HepG2 (cell line): ENCODE results near the gene LILRB2. TPM values are rescaled to one million over a fixed set of nuclear protein-coding genes. Genes with fewer than 3 reads are reported as not detected.

Experiments
- CREB3 ChIP-seq: sonication (generic); formaldehyde crosslinking; IDR thresholded peaks from 2 replicates; pipeline ENCODE4 v1.5.0; 2020; ENCODE audit warnings: missing genetic modification reagents
- KDM5A ChIP-seq: fragments of 200-600 bp; sonication (generic); IDR thresholded peaks from 2 replicates; pipeline ENCODE4 v1.7.0; 2018; ENCODE audit warnings: antibody characterized with exemption, mild to moderate bottlenecking, low read length, borderline replicate concordance
- MAF1 ChIP-seq: sonication (generic); formaldehyde crosslinking; IDR thresholded peaks from 2 replicates; pipeline ENCODE4 v1.5.0; 2020; ENCODE audit warnings: missing genetic modification reagents, borderline replicate concordance
- MED13 ChIP-seq: sonication (generic); formaldehyde crosslinking; IDR thresholded peaks from 2 replicates; pipeline ENCODE4 v1.5.0; 2020; ENCODE audit warnings: missing genetic modification reagents
- MIER3 ChIP-seq: IDR thresholded peaks from 2 replicates; pipeline ENCODE4 v1.6.1; 2016; ENCODE audit warnings: missing compliant biosample characterization, borderline replicate concordance
- STAG1 ChIP-seq: sonication (generic); formaldehyde crosslinking; IDR thresholded peaks from 2 replicates; pipeline ENCODE4 v1.4.0; 2020; ENCODE audit warnings: missing genetic modification reagents
- TSC22D2 ChIP-seq: sonication (generic); formaldehyde crosslinking; IDR thresholded peaks from 2 replicates; pipeline ENCODE4 v1.5.1; 2020; ENCODE audit warnings: missing genetic modification reagents, mild to moderate bottlenecking, borderline replicate concordance
- ZNF138 ChIP-seq: sonication (generic); formaldehyde crosslinking; IDR thresholded peaks from 2 replicates; pipeline ENCODE4 v1.5.0; 2020; ENCODE audit warnings: mild to moderate bottlenecking, low read depth, missing genetic modification reagents
- ZNF263 ChIP-seq: sonication (generic); formaldehyde crosslinking; IDR thresholded peaks from 2 replicates; pipeline ENCODE4 v1.4.0; 2020; ENCODE audit warnings: missing genetic modification reagents
- ZNF264 ChIP-seq: sonication (generic); formaldehyde crosslinking; IDR thresholded peaks from 2 replicates; pipeline ENCODE4 v1.4.0; 2020; ENCODE audit warnings: missing genetic modification reagents
- ZNF546 ChIP-seq: sonication (generic); formaldehyde crosslinking; conservative IDR thresholded peaks from 2 replicates; pipeline ENCODE4 v1.8.1; 2023; ENCODE audit warnings: mild to moderate bottlenecking, missing genetic modification reagents
- ZSCAN12 ChIP-seq: sonication (generic); formaldehyde crosslinking; IDR thresholded peaks from 2 replicates; pipeline ENCODE4 v1.9.0; 2021; ENCODE audit warnings: mild to moderate bottlenecking, missing genetic modification reagents
- ZSCAN25 ChIP-seq: sonication (generic); formaldehyde crosslinking; IDR thresholded peaks from 2 replicates; pipeline ENCODE4 v1.8.0; 2022; ENCODE audit warnings: mild to moderate bottlenecking, missing genetic modification reagents
- polyA plus RNA-seq, 8 experiments: library from polyadenylated mRNA; depleted of rRNA in 3 of 8; stranded (reverse) in 7 of 8; unstranded in 1 of 8; fragments of >200 nt; fragmentation: Illumina TruSeq in 4 of 8; extraction: Trizol in 4 of 8; gene quantifications; 2 replicates each; pipeline versions ENCODE4 v1.2.1 to v1.2.3, GENCODE V29; 2011 to 2016; ENCODE audit warnings: low read depth in 4 of 8, missing spikeins in 1 of 8, mixed read lengths in 1 of 8; ENCODE audit not compliant: insufficient read depth in 1 of 8
- total RNA-seq, 5 experiments: library from RNA; depleted of rRNA; stranded (reverse); fragments of >200 nt; fragmentation: Illumina TruSeq; extraction: Trizol; gene quantifications; 2 replicates each; pipeline ENCODE4 v1.2.3, GENCODE V29; 2016; ENCODE audit warnings: low read depth in 1 of 5
- TF ChIP-seq, protein P1 (sequence below): sonication (generic); formaldehyde crosslinking; IDR thresholded peaks from 2 replicates; pipeline ENCODE4 v1.5.0; 2020; ENCODE audit warnings: mild to moderate bottlenecking, missing genetic modification reagents, borderline replicate concordance
- TF ChIP-seq, protein P2 (sequence below): sonication (generic); formaldehyde crosslinking; IDR thresholded peaks from 2 replicates; pipeline ENCODE4 v1.5.1; 2020; ENCODE audit warnings: missing genetic modification reagents, mild to moderate bottlenecking, borderline replicate concordance
- TF ChIP-seq, protein P3 (sequence below): sonication (generic); formaldehyde crosslinking; IDR thresholded peaks from 2 replicates; pipeline ENCODE4 v1.4.0; 2020; ENCODE audit warnings: missing genetic modification reagents

LILRB2 gene
- total and polyA plus RNA-seq, 2 of the 13 experiments (the other 11 are each of a cell fraction or from before 2014, with no cell fraction given): not detected

DNA sequence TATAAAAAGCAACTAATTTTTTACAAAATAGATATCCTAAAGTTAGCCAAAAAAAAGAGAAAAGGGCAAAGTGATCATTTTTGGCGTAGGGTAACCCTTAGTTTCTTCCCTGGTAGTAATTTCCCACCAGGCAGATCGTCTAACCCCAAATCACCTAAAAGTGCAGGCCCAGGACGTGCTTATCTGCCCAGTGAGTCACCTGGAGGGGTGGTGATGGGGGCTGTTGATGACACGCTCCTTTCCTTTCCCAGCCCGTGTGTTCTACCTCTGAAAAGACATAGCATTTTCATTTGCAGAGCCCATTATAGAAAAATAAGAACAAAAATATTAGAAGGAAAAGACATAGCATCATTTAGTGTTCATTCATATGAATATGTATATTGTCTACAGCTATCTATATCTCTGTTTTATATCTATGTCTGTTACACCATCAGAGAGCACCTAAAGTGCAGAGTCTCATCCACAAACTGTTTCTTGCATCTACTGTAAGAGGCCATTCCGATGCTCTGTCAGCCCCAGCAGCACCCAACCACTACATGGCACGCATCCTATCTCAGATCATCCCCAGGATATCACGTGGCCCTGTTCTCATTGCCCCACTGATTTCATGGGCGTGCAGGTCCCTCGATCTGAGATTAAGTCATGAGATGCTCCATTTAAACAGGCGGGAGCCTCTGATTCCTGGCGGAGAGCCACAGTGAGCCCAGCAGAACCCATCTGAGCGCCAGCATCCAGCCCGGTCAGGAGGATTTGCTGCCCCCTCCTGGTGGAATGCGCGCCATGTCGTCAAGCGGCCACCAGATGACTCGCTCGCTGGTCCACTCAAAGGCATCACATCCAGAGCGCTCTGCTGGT, 49.6 kb downstream of the LILRB2 start (continued):
- TF ChIP-seq, protein P1, sequence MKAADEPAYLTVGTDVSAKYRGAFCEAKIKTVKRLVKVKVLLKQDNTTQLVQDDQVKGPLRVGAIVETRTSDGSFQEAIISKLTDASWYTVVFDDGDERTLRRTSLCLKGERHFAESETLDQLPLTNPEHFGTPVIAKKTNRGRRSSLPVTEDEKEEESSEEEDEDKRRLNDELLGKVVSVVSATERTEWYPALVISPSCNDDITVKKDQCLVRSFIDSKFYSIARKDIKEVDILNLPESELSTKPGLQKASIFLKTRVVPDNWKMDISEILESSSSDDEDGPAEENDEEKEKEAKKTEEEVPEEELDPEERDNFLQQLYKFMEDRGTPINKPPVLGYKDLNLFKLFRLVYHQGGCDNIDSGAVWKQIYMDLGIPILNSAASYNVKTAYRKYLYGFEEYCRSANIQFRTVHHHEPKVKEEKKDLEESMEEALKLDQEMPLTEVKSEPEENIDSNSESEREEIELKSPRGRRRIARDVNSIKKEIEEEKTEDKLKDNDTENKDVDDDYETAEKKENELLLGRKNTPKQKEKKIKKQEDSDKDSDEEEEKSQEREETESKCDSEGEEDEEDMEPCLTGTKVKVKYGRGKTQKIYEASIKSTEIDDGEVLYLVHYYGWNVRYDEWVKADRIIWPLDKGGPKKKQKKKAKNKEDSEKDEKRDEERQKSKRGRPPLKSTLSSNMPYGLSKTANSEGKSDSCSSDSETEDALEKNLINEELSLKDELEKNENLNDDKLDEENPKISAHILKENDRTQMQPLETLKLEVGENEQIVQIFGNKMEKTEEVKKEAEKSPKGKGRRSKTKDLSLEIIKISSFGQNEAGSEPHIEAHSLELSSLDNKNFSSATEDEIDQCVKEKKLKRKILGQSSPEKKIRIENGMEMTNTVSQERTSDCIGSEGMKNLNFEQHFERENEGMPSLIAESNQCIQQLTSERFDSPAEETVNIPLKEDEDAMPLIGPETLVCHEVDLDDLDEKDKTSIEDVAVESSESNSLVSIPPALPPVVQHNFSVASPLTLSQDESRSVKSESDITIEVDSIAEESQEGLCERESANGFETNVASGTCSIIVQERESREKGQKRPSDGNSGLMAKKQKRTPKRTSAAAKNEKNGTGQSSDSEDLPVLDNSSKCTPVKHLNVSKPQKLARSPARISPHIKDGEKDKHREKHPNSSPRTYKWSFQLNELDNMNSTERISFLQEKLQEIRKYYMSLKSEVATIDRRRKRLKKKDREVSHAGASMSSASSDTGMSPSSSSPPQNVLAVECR: peak; percentile 44; the same call in 1 of the 2 replicates
- TF ChIP-seq ZSCAN12 (CRISPR knock-in tag) (no peak), STAG1 (CRISPR knock-in tag) (peak; percentile 97), TSC22D2 (no peak), ZNF264 (no peak), ZNF546 (CRISPR knock-in tag) (no peak), ZNF263 (CRISPR knock-in tag) (no peak), CREB3 (no peak), ZSCAN25 (CRISPR knock-in tag) (peak; percentile 43; the same call in 1 of the 2 replicates), MIER3 (CRISPR knock-in tag) (no peak), KDM5A (no peak), MAF1 (CRISPR knock-in tag) (no peak), ZNF138 (CRISPR knock-in tag) (no peak), MED13 (CRISPR knock-in tag) (no peak)
- TF ChIP-seq, protein P2, sequence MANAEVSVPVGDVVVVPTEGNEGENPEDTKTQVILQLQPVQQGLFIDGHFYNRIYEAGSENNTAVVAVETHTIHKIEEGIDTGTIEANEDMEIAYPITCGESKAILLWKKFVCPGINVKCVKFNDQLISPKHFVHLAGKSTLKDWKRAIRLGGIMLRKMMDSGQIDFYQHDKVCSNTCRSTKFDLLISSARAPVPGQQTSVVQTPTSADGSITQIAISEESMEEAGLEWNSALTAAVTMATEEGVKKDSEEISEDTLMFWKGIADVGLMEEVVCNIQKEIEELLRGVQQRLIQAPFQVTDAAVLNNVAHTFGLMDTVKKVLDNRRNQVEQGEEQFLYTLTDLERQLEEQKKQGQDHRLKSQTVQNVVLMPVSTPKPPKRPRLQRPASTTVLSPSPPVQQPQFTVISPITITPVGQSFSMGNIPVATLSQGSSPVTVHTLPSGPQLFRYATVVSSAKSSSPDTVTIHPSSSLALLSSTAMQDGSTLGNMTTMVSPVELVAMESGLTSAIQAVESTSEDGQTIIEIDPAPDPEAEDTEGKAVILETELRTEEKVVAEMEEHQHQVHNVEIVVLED (CRISPR knock-in tag): peak; percentile 46; the same call in 1 of the 2 replicates
- TF ChIP-seq, protein P3, sequence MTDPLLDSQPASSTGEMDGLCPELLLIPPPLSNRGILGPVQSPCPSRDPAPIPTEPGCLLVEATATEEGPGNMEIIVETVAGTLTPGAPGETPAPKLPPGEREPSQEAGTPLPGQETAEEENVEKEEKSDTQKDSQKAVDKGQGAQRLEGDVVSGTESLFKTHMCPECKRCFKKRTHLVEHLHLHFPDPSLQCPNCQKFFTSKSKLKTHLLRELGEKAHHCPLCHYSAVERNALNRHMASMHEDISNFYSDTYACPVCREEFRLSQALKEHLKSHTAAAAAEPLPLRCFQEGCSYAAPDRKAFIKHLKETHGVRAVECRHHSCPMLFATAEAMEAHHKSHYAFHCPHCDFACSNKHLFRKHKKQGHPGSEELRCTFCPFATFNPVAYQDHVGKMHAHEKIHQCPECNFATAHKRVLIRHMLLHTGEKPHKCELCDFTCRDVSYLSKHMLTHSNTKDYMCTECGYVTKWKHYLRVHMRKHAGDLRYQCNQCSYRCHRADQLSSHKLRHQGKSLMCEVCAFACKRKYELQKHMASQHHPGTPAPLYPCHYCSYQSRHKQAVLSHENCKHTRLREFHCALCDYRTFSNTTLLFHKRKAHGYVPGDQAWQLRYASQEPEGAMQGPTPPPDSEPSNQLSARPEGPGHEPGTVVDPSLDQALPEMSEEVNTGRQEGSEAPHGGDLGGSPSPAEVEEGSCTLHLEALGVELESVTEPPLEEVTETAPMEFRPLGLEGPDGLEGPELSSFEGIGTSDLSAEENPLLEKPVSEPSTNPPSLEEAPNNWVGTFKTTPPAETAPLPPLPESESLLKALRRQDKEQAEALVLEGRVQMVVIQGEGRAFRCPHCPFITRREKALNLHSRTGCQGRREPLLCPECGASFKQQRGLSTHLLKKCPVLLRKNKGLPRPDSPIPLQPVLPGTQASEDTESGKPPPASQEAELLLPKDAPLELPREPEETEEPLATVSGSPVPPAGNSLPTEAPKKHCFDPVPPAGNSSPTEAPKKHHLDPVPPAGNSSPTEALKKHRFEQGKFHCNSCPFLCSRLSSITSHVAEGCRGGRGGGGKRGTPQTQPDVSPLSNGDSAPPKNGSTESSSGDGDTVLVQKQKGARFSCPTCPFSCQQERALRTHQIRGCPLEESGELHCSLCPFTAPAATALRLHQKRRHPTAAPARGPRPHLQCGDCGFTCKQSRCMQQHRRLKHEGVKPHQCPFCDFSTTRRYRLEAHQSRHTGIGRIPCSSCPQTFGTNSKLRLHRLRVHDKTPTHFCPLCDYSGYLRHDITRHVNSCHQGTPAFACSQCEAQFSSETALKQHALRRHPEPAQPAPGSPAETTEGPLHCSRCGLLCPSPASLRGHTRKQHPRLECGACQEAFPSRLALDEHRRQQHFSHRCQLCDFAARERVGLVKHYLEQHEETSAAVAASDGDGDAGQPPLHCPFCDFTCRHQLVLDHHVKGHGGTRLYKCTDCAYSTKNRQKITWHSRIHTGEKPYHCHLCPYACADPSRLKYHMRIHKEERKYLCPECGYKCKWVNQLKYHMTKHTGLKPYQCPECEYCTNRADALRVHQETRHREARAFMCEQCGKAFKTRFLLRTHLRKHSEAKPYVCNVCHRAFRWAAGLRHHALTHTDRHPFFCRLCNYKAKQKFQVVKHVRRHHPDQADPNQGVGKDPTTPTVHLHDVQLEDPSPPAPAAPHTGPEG (CRISPR knock-in tag): no peak
